ENCODE data around the gene ACAP3.

ACAP3 gene

GRCh38 chr1:1284221-1285101 lies 23.3 kb downstream of the ACAP3 start:
- DNase-seq: no peak

GRCh38 chr1:1283821-1284220 lies 23.9 kb downstream of the ACAP3 start:
- peak; percentile 58 for DNase-seq

DNA sequence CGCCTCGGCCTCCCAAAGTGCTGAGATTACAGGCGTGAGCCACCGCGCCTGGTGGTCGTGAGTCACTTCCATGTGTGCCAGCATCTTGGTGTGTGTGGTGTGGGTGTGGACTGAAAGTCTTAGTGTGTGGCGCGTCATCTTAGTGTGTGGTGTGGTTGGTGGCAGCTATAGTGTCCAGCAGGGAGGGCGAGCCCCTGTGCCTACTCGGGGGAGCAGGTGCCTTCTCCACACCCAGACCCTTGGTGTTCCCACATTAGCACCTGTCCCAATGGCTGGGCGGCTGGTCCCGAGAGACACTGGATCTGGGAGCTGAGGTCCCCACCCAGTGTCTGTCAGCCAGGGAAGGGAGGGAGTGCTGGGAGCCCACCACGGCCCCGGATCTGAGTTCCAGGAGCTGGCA lies 24.7 kb downstream of the ACAP3 start:
- no peak for DNase-seq

DNA sequence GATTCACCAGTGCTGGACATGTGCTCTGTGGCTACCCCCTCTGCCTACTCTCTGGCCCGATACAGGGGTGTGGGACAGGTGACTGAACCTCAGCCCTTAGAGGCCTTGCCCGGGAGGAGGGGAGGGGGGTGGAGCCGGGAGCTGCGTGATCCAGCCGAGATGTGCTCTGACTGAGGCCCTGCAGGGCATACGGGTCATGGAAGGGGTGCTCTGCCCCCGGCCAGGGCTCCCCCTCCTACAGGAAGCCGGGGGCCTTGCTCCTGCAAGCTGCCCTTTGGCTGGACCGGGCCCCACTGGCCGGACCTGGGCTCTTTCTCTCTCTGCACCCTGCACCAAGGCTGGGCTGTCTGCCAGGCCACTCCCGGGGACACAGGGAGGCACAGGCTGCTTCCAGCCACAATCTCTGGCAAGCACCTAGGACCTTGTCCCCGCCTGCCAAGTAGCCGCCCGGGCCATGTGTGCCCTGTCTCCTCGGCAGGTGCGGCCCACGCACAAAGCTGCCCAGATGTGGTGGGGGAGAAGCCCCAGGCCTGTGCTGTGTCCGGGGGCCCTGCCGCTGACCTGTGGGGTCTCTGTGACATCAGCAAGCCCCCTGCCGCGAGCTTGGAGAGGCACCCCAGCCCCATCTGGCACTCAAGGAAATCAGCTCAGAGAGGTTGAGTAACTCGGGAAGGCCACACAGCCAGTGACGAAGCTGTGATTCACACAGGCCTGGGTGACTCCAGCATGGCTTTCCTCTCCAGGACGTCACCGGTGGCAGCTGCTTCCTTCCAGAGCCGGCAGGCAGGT lies 26.0 kb downstream of the ACAP3 start:
- DNase-seq: no peak

- no peak for DNase-seq
Measured at GRCh38 chr1:1280782-1281481, 26.8 kb downstream of the ACAP3 start.

GRCh38 chr1:1279028-1279427 lies 28.7 kb downstream of the ACAP3 start:
- no peak for DNase-seq

DNA sequence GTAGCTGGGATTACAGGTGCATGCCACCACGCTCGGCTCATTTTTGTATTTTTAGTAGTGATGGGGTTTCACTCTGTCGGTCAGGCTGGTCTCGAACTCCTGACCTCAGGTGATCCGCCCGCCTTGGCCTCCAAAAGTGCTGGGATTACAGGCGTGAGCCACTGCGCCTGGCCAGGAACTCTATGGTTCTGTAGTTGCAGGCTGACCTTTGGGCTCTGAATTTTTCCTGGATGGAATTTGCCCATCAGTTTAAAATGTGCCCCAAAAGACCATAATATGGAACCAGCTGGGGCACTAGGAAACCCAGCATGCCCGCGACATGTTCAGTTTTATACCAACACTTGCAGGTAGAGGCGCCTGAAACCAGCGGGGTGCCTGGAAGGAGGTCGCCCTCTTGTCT lies 29.1 kb downstream of the ACAP3 start:
- no peak for DNase-seq

GRCh38 chr1:1275836-1276235 lies 31.9 kb downstream of the ACAP3 start:
- DNase-seq: no peak

GRCh38 chr1:1274931-1275431 lies 32.7 kb downstream of the ACAP3 start:
- no peak for DNase-seq

- DNase-seq: no peak
Measured at GRCh38 chr1:1274299-1274930, 33.3 kb downstream of the ACAP3 start.

GRCh38 chr1:1273512-1274298 lies 34.0 kb downstream of the ACAP3 start, which contains the start of gene UBE2J2:
TSS of gene UBE2J2 (minus strand) at chr1:1273854. CDS start at chr1:1267992, 5,862 bp downstream.
- peak; percentile 95 for DNase-seq

- DNase-seq: no peak
Measured at GRCh38 chr1:1273209-1273511, 34.6 kb downstream of the ACAP3 start.

- DNase-seq: no peak
Measured at GRCh38 chr1:1272341-1273208, 35.2 kb downstream of the ACAP3 start.

GRCh38 chr1:1270813-1271212 lies 36.9 kb downstream of the ACAP3 start:
- no peak for DNase-seq

DNA sequence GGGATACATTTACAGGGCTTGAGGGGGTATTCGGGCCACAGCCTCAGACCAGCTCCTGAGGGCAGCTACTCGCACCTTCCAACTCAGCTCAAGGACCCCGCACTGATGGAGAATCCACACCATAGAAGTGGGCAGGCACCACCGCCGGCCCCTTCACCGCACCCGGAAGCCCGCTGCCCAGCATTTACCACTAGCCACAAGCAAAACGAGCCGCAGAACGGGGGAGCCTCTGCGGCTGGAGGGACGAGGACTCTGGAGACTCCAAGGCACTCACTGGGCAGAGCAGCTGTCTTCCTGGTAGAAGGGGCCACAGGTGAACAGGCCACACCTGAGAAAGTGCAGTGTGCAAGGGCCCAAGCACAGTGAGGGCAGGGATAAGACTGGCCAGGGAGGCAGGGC lies 39.4 kb downstream of the ACAP3 start:
- no peak for DNase-seq

DNA sequence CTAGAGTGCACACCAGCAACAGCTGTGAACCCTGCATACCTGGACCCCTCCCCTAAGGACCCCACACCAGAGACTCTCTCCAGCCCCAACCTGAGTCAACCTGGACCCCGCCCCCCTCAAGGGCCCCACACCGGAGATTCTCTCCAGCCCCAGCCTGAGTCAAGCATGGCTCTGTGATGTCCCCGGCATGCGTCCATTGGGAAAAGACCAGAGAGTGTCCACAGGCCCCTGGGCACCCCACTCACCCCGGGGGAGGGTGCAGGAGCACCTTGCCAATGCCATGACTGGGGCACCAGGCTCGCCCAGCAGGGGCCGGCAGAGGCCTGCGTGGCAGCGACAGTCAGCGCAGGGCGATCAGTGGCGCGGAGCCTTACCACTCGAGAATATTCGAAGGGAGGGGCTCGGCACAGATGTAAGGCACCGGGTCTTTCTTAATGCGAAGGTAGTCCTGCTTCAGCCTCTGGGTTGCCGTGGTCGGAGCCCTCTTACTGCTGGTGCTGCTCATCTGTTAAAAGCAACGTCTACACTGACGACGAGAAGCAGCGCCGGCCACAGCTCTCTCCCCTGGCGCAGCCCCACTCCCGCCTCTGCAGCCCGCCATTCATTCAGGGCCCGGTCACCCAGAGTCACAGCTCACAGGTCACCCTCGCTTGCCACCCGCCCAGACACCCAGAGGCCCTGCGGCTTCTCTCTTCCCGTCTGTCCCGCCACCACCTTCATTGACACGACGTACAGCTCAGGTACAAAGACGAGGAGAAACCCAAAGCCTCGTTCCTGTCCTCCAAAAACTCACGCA lies 40.0 kb downstream of the ACAP3 start:
- no peak for DNase-seq

GRCh38 chr1:1264868-1265272 lies 42.9 kb downstream of the ACAP3 start:
- peak; percentile 51 for DNase-seq

GRCh38 chr1:1264026-1264425 lies 43.7 kb downstream of the ACAP3 start:
- DNase-seq: no peak

DNA sequence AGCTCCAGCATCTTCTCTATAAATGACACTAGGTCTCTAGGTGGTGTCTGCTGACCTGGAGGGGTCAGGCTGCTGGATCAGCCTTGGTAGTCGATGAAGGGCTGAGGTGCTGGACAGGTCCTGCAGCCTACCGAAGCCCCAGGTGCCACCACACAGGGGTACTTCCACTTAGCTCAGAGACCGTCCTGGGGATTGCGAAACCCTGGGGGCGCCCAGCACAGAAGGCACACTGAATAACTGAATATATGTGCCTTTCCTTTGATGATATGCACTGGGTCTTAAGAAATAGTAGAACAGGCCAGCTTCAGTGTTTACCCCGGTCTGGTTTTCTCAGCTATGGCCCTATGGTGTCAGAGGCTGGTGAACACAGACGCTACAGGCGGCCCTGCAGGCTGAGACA lies 45.0 kb downstream of the ACAP3 start:
- no peak for DNase-seq

- no peak for DNase-seq
Measured at GRCh38 chr1:1262071-1262470, 45.7 kb downstream of the ACAP3 start.

All from NCI-H82 (cell line).